NCI-H2196 (cell line): ENCODE measurements around the gene CDH23.

Source experiments
- DNase-seq: peaks from one replicate; lab custom pipeline; 2025; ENCODE audit not compliant: unreplicated experiment; lab: John Stamatoyannopoulos, UW

Gene CDH23

GRCh38 chr10:71511206-71511605, 114.5 kb downstream of the CDH23 start:
- DNase-seq: no peak

GRCh38 chr10:71512312-71512711, 115.6 kb downstream of the CDH23 start:
- no peak for DNase-seq

- DNase-seq: peak; percentile 15
These were observed 116.2 kb downstream of the CDH23 start for GRCh38 chr10:71512761-71513539.

DNA sequence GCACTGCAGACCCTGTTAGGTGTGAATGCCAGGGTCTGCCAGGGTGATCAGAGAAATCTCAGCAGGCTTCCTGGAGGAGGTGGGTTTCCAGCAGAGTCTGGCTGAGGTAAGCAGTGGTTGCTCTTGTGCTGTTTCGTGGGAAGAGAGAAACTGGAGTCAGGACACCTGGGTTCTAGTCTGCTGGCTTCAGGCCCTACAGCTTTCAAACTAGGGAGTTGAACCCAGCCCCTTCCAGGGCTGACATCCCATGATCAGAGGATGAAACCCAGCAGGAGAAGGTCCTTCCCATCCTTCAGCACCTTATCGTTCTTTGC, 116.8 kb downstream of the CDH23 start:
- no peak for DNase-seq

- no peak for DNase-seq
These were observed 117.2 kb downstream of the CDH23 start for GRCh38 chr10:71513936-71514335.

GRCh38 chr10:71515531-71516172, 118.9 kb downstream of the CDH23 start:
- no peak for DNase-seq

DNA sequence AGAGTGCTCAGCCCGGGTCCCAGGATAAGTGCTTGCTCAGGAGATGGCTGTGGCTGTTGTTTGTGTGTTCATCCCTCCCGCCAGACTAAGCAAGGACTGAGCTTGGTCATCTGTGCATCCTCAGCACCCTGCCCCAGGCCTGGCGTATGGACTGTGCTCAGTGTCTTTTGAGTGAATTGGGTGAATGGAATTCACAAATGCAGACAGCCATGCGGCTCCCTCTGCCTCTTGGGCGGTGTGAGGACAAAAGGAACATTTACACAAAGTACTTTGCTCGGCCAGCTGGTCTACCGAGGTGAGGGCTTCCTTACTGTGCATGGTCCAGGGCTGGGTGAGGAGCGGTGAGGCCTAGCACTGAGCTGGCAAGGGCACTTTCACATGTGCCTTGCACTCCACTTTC, 120.2 kb downstream of the CDH23 start:
- no peak for DNase-seq

DNA sequence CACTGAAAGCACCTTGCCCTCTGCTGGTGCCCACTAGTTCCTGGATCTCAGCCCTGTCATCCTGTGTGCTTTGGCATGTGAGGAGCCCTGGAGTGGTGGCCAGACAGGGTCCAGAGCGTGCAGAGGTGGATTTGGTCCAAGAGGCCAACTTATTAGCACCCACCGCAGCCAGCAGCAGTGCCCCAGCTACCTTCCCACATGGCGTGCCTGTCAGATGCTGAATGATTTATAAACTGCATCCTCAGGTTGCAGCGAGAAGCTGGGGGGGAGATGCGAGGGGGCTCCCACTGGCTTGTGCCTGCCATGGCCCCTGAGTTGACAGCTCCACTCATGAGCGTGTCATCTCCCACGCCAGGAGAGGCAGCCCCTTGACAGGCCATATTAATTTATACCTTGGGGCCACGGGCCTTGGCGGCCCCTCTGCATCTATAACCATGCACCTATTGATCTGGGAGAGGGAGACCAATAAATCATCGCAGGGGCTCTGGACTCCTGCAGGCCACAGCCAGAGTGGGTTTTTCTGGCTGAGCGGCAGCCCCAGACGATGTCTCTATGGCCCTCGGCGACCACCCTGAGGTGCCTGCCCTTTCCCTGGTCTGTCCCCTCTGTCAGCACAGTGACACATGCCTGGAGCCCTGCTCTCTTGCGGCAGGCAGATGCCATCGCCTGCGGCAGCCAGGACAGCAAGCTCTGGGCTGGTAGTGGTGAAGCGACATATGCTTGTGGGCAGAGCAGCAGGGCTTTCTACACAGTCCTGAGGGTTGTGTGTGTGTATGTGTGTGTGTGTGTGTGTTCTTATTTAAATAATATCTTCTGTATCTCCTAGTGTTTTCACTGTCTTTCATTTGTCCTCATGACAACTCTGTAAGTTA, 120.8 kb downstream of the CDH23 start:
- DNase-seq: no peak

DNA sequence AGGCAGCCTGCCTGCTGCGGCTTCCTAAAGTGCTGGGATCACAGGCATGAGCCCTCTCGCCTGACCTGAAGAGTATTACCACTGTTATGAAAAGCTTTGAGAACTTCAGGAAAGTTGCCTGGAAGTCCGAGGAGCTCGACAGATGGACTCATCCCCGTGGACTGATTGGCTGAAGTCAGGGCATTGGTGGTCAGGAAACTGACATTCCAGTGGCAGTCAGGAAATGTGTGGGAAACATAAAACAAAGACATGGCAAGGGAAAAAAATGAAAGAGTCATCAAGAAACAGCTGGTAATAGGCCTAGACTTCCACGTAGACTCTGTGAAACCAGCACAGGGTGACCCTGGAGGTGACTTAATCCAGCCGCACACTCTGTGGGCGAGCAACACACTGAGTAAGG, 123.3 kb downstream of the CDH23 start:
- no peak for DNase-seq

GRCh38 chr10:71521504-71522441, 125.1 kb downstream of the CDH23 start:
- DNase-seq: no peak

DNA sequence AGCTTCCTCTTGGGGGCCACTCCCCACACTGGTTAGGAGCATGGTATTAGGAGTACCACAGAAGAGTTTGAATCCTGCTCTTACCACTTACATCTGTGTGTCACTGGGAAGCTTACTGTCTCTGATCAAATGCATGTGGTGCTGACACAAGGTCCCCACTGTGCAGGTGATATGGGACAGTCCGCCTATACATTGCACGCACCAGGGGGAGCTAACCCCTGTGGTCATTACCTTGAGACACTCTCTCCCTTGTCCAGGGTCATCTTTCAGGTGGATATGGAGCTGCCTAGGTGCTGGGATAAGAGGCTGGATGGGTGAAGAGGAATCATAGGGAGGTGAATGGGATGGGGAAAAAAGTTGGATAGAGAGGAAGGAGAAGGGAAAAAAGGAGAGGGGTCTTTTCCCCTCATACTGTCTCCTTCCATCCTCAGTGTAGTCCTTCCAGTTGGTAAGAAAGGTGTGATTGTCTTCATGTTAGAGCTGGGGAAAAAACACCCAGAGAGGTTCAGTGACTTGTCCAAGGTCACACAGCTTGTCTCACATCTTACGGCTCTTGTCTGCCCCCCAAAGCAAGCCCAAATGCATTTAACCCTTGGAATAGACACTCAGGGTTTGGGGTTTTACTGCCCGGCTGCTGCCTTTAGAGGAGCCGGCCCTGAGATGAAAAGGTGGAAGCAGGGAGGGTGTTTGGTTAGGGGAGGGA, 125.9 kb downstream of the CDH23 start:
- no peak for DNase-seq

DNA sequence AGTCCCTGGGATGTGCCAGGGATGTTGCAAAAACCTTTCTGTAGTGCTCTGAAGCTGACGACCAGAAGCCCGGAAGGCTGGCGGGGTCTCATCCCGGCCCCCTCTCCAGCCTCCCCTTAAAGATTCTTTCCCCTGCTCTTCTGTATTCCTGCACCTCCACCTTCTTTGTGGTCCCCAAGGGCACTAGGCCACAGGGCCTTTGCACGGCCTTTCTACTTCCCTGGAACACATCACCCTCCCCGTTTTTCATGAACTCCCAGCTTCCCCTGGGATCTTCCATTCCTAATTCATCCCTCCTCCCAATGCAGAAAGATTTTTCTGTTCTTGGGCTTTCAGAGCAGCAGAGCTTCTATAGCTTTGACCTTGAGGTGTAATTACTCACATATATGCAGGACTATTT, 127.0 kb downstream of the CDH23 start:
- no peak for DNase-seq

DNA sequence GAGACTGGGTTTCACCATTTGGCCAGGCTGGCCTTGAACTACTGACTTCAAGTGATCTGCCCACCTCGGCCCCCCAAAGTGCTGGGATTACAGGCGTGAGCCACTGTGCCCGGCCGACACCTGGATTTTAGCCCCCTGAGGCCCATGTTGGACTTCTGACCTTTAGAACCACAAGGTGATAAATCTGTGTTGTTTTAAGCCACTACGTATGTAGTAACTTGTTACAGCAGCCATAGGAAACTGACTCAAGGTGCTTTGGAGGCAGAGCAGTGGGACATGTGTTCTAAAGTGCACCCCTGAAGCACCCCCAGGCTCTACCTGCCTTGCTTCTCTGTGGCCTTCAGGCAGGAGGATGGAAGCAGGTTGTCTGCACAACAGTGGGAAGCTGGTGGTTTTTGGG, 128.4 kb downstream of the CDH23 start:
- no peak for DNase-seq

- no peak for DNase-seq
These were observed 129.0 kb downstream of the CDH23 start for GRCh38 chr10:71525721-71526120.

DNA sequence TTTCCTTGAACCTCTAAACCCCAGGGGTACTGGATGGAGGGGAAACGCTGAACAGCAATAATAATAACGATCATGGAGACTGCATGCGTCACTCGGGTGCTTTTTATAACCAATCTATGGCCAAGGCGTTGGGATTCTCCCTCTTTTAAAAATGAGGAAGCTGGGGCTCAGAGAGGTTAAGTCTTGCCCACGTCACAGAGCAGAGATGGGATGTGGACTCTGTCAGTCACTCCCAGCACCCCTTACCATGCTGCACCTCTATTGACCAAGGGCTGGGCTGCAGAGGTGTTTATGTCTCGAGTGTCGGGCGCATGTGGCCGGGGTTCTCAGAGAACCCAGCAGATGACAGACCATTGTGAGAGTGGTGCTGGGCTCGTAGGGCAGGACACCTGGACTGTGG, 129.9 kb downstream of the CDH23 start:
- DNase-seq: no peak

- no peak for DNase-seq
These were observed 130.4 kb downstream of the CDH23 start for GRCh38 chr10:71527135-71527534.

- no peak for DNase-seq
These were observed 131.9 kb downstream of the CDH23 start for GRCh38 chr10:71528371-71529206.

DNA sequence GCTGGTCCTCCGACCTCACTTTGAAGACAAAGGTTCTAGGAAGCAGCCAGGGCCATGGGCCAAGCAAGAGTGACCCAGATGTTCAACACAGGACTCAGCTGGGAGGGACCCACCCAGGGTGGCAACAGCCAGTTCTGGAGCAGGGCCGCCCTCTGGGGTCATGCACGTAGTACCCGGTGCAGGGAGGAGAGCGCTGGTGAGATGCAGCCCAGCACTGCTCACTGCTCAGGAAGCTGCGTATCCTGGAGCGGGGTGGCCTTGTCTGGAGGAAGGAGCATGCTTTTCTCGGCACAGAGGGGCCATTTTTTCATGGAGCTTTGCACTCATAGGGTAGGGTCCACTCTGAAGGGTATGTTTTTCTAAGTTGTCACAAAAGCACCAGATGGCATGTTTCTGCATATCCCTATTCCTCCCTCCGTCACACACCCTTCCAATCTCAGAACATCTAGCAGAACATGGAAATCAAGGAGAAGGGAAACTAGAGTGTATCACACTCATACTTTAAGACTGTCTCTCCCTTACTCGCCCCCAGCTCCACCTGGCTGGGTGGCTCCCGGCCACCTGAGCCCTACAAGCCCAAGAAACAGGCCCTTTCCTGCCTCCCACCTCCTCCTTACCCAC, 132.6 kb downstream of the CDH23 start:
- DNase-seq: no peak

DNA sequence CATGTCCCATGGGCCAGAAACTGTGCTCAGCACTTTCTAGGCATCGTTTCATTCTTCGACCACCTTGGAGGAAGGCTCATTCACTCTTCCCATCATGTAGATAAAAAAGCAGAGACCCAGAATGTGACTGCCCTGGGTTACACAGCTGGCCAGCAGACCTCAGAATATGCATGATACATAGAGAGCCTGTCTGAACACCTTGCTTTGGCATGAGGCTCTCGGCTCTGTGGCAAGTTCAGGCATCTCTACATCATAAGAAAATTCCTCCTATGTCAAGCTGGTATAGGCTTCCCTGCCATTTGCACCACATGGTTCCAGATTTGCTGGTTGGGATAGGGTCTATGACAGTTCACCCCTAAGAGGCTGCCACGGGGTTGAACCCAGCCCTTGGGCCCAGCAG, 134.1 kb downstream of the CDH23 start:
- DNase-seq: no peak
